Adipose tissue (tissue), 3 donors: ENCODE data around the gene ABL2. TPM values are rescaled to one million over a fixed set of nuclear protein-coding genes. Genes with fewer than 3 reads are reported as not detected.
"Not testable (repeated sequence)": the region's sequence is repeated elsewhere in the genome, so short reads cannot be mapped to it uniquely, and the experiment has no call there.

Experiments
- H3K27ac ChIP-seq: one replicate; pipeline ENCODE4 v1.5.1; 2013; ENCODE audit warnings: low read depth, low read length
- WGBS, 3 donors: extraction: QIAGEN DNeasy Blood & Tissue Kit; methylation state at CpG; one replicate each; pipeline ENCODE4 v1.1.7; 2013; 5-methylcytosine and 5-hydroxymethylcytosine counted together
- polyA plus RNA-seq, 3 donors: library from polyadenylated mRNA; stranded (reverse); fragments of 200-250 nt; gene quantifications; one replicate each; pipeline ENCODE4 v1.2.3, GENCODE V29; 2013
- donor health status: healthy with polysubstance abuse.
- donor health status: Bipolar disorder and iron deficiency.
- donor health status: healthy.

The ABL2 gene
- polyA plus RNA-seq, 3 donors, result 2.6 to 9.7 (median 6.2) TPM

DNA sequence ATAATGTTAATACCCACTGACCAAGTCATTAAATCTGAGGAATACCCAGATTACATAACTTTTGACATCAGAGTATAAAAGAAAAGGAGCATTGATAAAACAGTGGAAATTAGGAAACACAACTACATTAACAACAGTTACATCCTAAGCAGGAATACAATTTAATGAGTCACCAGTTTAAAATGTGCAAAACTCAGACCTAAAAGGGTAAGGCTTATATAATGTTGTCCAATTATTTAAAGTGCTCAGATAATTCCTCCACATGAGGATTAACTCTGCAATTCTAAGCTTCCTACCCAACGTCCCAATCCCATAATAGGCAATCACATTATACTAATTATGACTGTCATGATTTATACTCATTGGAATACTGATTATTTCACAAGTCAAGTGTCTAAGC lies 50.5 kb downstream of the ABL2 start:
- 55 to 59% (median 58%) methylated on average over 1 of the region's 1 CpG for WGBS, 3 donors
- no peak overlapping the region for H3K27ac ChIP-seq

DNA sequence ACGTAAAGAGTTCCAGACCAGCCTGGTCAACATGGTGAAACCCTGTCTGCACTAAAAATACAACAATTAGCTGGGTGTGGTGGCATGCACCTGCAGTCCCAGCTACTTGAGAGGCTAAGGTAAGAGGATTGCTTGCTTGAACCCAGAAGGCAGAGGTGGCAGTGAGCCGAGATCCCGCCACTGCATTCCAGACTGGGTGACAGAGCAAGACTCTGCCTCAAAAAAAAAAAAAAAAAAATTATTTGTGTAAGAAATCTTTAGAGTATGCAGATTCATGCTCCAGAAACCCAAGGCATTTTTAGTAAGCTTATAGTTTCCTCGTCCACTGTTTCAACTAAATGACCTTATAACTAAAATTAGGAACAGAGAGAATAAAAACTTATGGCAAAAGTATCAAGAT lies 51.3 kb downstream of the ABL2 start:
- 78 to 96% (median 88%) methylated on average over 4 of the region's 4 CpGs for WGBS, 3 donors
- no peak overlapping the region for H3K27ac ChIP-seq

DNA sequence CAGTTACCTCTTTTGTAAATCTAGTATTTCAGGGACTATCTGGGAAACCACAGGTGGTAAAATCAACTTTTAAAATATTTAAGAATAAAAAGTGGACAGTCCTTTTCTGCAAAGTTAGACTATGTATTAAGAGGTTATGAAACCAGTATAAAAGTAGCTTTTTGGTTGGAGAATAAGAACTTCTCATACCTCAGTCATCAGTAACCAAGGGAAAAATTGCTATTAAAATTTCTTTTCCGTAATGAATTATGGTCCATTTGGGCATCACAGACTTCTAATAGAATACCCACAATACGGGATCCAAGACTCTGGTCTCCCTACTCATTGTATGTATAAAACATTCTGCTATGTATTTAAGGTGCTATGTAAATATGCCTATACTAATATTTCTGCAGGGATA lies 51.9 kb downstream of the ABL2 start:
- WGBS, 3 donors, result 90 to 96% (median 93%) methylated on average over 2 of the region's 2 CpGs
- H3K27ac ChIP-seq, result no peak overlapping the region

DNA sequence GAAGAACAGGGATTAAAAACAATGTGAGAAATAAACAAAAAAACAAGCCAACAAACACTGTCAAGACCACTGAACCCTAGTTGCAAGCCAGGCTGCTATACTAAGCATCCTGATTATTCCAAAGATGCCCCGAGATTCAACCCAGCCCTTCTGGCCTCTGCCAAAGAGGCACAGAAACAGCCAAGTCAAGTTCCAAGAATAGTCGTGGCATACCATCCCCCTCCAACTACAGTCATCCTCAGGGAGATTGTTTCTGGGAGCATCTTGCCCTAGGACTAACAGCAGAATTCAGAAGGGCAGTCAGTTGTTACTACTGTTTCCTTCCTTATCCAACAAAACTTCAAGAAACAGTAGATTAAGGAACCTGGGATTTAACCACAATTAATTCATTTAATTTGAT lies 52.3 kb downstream of the ABL2 start:
- WGBS, 3 donors, result 46 to 74% (median 46%) methylated on average over 2 of the region's 2 CpGs
- no peak overlapping the region for H3K27ac ChIP-seq

DNA sequence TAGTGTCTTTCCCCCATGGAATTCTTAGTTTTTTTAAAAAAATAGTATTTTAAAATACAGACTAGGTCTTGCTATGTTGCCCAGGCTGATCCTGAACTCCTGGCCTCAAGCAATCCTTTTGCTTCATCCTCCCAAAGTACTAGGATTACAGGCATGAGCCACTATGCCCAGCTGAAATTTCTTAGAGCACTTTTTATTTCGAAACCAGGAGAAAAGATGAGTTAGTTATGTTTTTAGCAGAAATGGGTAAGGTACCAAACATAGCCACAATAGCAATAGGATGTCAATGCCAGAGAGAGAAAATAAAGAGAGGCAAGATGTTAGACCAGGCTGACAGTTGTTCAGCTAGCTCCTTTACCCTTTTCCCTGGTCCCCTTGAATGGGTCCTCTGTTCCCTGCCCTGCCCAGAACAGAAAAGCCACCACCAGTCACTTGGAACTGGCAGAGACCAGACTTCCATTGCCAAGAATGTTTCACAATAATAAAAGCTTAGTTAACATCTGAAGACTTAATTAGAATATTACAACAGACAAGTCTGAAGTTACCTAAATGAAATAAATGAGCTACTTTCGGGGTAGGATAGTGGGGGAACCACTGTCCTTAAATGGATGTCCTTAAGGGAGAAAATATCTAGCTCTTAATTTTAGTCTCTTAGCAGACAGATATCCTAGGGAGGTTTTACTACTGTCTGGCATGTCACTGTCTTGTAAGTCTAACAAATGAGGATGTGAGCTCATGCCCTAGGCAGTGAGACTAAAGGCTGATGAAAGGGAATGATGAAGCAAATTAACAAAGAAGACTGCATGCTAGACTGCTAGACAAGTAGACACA lies 54.3 kb downstream of the ABL2 start:
- 46 to 77% (median 50%) methylated on average over 2 of the region's 2 CpGs for WGBS, 3 donors
- H3K27ac ChIP-seq, result no peak overlapping the region

DNA sequence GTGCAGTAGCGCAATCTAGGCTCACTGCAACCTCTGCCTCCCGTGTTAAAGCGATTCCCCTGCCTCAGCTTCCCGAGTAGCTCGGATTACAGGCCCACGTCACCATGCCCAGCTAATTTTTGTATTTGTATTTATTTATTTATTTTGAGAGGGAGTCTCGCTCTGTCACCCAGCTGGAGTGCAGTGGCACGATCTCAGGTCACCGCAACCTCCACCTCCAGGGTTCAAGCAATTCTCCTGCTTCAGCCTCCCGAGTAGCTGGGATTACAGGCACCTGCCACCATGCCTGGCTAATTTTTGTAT lies 59.1 kb downstream of the ABL2 start:
- 95 to 97% (median 96%) methylated on average over 10 of the region's 10 CpGs for WGBS, 3 donors
- not testable (repeated sequence) for H3K27ac ChIP-seq

DNA sequence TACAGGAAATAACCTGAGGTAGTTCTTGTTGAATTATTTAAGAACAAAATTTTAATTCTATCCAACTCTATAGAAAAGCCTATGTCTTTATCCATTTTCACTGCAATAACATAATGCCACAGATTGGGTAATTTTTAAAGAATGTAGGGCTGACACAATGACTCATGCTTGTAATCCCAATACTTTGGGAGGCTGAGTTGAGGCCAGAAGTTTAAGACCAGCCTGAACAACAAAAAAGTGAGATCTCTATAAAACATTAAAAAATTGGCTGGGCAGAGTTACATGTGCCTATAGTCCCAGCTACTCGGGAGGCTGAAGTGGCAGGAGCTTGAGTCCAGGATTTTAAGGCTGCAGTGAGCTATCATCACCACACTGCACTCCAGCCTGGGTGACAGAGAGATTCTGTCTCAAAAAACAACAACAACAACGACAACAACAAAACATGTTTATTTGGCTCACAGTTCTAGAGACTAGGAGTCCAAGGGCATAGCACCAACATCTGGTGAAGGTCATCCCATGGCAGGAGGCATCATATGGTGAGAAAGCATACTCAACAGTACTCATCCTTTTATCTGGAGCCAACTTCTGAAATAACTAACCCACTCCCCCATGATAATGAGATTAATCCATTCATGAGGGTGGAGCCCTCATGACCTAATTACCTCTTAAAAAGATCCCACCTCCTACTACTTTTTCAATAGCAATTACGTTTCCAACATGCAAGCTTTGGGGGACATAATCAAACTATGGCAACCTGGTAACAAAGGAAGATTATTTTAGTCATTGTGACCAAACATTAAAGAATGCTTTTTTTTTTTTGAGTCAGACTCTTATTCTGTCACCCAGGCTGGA lies 59.6 kb downstream of the ABL2 start:
- no peak overlapping the region for H3K27ac ChIP-seq
- 67 to 77% (median 73%) methylated on average over 3 of the region's 3 CpGs for WGBS, 3 donors

DNA sequence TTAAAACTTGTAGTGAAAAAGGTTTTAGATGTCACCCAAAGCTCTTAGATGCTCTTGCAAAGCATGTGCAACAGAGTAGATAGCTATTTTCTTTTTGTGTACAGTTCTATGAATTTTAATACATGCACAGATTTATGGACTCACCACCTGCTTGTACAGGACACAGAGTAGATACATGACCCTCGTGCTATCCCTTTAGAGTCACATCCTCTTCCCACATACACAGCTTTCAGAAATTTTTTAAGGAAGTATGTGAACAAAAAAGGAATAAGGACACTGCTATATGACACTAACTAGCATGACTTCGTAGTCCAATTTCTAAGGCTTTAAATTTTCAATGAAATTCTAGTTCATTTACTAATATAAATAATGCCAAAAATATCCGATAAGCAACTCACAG lies 60.9 kb downstream of the ABL2 start:
- WGBS, 3 donors, result 69 to 88% (median 76%) methylated on average over 3 of the region's 3 CpGs

DNA sequence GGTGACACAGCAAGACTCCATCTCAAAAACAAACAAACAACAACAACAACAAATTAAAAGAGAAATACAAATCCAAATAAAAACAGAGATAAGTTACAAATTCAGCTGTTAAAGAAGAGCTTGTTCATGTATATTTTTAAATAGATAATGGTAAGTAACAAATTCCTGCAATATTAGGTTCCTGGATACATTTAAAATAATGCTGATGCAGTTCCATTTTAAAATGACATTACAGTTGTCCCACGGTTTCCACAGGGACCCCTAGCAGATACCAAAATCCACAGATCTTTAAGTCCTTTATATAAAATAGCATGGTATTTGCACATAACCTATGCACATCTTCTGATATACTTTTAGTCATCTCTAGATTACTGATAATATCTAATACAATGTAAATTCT lies 61.5 kb downstream of the ABL2 start:
- no peak overlapping the region for H3K27ac ChIP-seq
- 82 to 92% (median 88%) methylated on average over 1 of the region's 1 CpG for WGBS, 3 donors

More for the DNA sequence above, 60.9 kb downstream of the ABL2 start:
- H3K27ac ChIP-seq, result no peak overlapping the region

DNA sequence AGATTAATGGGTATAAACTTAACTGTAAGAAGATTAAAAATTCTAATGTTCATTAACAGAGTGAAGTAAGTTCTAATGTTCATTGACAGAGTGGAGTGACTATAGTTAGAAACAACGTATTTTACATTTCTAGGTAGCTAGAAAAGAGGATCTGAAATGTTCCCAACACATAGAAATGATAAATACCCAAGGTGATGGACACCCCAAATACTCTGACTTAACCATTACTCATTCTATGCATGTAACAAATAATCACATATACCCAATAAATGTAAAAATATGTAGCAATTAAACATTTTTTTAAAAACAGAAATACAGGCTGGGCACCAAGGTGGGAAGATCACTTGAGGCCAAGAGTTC lies 62.1 kb downstream of the ABL2 start:
- 71 to 81% (median 80%) methylated on average over 1 of the region's 1 CpG for WGBS, 3 donors
- H3K27ac ChIP-seq, result no peak overlapping the region

DNA sequence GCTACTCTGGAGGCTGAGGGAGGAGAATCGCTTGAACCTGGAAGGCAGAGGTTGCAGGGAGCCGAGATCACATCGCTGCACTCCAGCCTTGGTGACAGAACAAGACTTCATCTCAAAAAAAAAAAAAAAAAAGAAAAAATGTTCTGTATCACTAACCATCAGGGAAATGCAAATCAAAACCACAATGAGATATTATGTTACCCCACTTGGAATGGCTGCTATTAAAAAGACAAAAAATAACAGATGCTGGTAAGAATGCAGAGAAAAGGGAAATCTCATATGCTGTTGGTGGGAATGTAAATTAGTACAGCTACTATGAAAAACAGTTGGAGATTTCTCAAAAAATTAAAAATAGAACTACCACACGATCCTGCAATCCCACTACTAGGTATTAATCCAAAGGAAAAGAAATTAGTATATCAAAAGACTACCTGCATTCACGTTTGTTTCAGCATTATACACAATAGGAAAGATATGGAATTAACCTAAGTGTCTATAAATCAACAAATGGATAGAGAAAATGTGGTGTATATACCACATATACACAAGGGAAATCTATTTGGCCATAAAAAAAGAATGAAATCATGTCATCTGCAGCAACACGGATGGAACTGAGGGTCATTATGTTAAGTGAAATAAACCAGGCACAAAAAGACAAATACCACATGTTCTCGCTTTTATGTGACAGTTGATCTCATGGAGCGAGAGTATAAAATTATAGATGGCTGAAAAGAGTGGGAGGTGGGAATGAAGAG lies 62.6 kb downstream of the ABL2 start:
- H3K27ac ChIP-seq, result no peak overlapping the region
- 60 to 73% (median 66%) methylated on average over 8 of the region's 8 CpGs for WGBS, 3 donors

DNA sequence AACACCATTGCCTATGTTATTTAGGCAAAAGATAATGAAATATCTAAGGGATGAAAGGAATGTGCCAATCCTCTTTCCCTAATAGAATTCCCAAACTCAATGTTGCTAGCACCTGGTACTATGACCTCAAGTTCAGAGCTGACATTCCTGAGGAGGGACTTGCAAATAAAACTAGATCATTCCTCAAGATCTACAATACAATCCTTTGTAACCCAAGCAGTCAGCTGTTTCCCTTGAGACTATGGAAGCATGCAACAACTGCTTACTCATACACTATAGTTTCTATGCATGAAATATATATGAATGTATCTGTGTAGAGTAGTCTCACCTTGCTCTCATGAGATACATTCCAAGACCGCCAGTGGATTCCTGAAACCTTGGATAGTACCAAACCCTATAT lies 65.0 kb downstream of the ABL2 start:
- no peak overlapping the region for H3K27ac ChIP-seq
- 99 to 100% (median 100%) methylated on average over 1 of the region's 1 CpG for WGBS, 3 donors

DNA sequence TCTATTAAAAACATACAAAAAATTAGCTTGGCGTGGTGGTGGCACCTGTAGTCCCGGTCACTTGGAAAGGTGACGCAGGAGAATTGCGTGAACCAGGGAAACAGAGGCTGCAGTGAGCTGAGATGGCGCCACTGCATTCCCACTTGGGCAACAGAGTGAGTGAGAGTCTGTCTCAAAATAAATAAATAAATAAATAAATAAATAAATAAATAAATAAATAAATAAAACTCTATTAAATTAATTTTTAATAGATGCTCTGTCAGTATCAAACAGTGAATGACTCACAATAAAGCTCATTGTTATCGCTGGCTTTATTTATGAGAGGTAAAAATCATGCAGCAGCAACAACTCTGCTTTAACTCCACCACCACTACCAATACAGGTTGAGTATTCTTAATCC lies 72.8 kb downstream of the ABL2 start:
- no peak overlapping the region for H3K27ac ChIP-seq
- 97 to 99% (median 98%) methylated on average over 6 of the region's 6 CpGs for WGBS, 3 donors

DNA sequence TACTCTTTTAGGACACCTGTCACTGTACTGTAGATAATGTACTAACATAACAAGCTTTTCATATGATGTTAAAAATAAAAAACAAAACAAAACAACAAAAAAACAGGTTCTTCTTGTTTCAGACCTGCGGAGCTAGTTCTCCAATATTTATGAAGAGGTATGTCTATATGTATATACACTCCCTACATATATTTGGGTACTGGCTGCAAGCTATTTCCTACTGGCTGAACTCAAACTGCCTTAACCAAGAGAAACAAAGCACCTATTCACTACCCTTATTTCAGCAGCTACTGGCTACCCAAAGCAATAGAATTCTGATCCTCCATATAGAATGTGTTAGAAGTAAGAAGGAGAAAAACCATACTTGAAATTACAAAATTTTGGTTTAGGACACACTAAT lies 73.5 kb downstream of the ABL2 start:
- H3K27ac ChIP-seq, result no peak overlapping the region
- WGBS, 3 donors, result 61 to 97% (median 90%) methylated on average over 1 of the region's 1 CpG

DNA sequence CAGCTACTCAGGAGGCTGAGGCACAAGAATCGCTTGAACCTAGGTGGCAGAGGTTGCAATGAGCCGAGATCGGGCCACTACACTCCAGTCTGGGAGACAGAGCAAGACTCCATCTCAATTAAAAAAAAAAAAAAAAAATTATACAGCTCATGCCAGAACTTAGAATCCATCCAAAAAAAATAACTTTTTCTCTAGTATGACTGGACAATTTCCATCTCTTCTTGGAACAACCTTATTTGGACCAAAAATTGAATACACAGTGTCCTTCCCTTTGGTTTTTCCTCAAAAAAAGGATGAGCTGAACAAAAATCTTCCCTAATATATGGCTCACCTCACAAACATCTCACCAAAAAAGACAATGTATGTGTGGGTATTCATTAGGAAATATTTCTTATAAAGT lies 73.9 kb downstream of the ABL2 start:
- WGBS, 3 donors, result 74 to 91% (median 76%) methylated on average over 3 of the region's 3 CpGs

DNA sequence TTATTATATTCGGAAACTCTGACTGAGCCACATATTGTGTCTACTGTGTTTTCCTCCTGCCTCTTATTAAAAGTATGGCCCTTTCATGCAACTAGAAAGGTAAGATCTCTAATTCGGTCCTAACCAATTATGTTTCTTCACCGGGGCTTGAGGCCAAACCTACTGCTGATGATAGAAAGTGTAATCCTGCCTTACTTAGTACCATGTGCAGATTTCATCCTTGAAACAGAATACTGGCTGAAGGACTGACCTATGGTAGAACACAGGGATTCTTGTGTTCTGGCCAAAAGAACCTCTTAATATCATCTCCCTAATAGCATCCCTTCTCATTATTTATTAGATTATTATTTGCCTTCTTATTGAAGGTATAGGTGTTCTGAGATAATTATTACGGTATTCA lies 75.0 kb downstream of the ABL2 start:
- WGBS, 3 donors, result 85 to 98% (median 95%) methylated on average over 4 of the region's 4 CpGs
- H3K27ac ChIP-seq, result no peak overlapping the region

More for the DNA sequence above, 73.9 kb downstream of the ABL2 start:
- H3K27ac ChIP-seq, result no peak overlapping the region

DNA sequence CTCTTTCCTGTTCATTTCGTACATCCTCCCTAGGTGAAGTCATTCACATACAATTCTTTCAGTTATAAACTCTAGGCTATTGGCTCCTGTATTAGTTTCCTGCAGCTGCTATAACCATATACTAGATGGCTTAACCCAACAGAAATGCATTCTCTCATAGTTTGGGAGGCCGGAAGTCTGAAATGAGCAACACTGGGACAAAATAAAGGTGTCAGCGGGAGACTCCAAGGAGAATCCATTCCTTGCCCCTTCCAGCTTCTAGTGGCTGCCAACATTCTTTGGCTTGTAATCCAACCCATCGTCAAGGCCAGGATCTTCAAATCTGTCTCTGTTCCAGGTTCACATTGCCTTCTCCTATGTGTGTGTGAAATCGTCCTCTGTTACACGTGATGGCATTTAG lies 76.3 kb downstream of the ABL2 start:
- H3K27ac ChIP-seq, result no peak overlapping the region
- WGBS, 3 donors, result 59 to 70% (median 63%) methylated on average over 6 of the region's 6 CpGs

DNA sequence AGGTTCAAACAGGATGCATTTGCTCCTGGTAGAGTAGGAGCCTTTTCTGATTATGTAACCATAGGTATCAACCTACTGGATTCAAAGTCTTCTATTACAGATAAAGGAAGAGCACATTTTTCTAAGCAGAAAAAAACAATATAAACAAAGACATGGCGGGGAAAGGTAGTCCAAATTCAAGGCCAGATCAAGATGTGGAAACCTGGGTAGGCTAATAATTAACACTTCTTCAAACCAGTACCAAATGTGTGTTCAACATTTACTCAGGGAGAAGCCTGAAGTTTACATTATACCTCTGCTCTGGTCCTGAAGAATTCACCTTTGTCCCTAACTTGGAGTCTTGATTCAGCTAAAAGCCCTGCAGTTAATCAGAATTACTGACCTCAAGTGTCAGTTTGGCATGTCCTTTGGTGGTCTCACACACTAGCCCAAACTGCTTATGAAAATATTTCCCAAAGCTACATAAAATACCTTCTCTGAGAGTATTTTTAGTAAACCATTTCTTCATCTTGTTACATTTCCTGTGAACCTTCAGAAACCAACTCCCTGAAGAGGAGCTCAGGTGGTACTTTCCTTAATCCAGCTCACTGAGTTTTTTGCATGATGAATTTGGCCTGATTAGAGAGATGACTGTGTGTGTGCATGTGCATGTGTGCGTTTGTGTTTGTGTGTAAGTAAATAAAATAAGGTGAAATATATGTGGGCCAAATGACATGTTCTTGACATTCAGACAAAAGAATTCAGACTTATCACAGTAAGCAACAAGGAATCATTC lies 77.4 kb downstream of the ABL2 start:
- 24 to 94% (median 77%) methylated on average over 2 of the region's 2 CpGs for WGBS, 3 donors

More for the DNA sequence above, 77.4 kb downstream of the ABL2 start:
- H3K27ac ChIP-seq, result no peak overlapping the region
